HCT116 (cell line): Measurements from ENCODE around the gene ADIPOR2. TPM values are rescaled to one million over a fixed set of nuclear protein-coding genes. Genes with fewer than 3 reads are reported as not detected.

ENCODE experiments used
- ATAC-seq: fragments of 200-7000 bp; cut with Tn5 transposase; 2 replicates; pipeline ENCODE4 v1.9.1; 2020; ENCODE audit warnings: mild to moderate bottlenecking, moderate library complexity
- BruUV-seq: library from RNA; stranded (reverse); fragments of 400-500 nt; replicated peaks from 2 replicates; lab custom pipeline; 2021; lab: Mats Ljungman, UMichigan
- CTCF ChIA-PET: fragments of 300-600 bp; sonication (Branson Sonifier 250); formaldehyde crosslinking; loops from one replicate; lab custom pipeline; 2021; ENCODE audit warnings: antibody characterized with exemption; lab: Charles Lee
- POLR2A ChIA-PET: fragments of 300-600, 350-600 bp; sonication (Branson Sonifier 250); formaldehyde crosslinking; loops from one replicate; lab custom pipeline; 2021; ENCODE audit warnings: antibody characterized with exemption; lab: Charles Lee
- RAD21 ChIA-PET, 2 experiments: fragments of 300-600 bp; sonication (Branson Sonifier 250); formaldehyde crosslinking; loops; one replicate each; lab custom pipeline; 2023; ENCODE audit warnings: low total read pairs in 2 of 2; ENCODE audit not compliant: uncharacterized antibody in 2 of 2, unreplicated experiment in 2 of 2, low non-redundant PET in 1 of 2; lab: Charles Lee
- DNase-seq: peaks from one replicate; pipeline ENCODE4 v3.0.0-alpha.2; 2010; ENCODE audit warnings: low read depth, low spot score
- H2AFZ ChIP-seq: fragments of 200-600 bp; shearing (Covaris generic), sonication (generic); 2 replicates; pipeline ENCODE4 v1.6.1; 2017; ENCODE audit warnings: low read depth, mixed run types, mixed read lengths, antibody characterized with exemption, low read length; ENCODE audit not compliant: poor library complexity, severe bottlenecking
- H3K27ac ChIP-seq: 2 replicates; pipeline ENCODE4 v1.5.1; 2012; ENCODE audit warnings: low read depth, low read length
- H3K27me3 ChIP-seq: fragments of 200-600 bp; sonication (generic); 2 replicates; pipeline ENCODE4 v1.6.1; 2016; ENCODE audit warnings: mixed run types, low read length, mixed read lengths; ENCODE audit not compliant: insufficient read depth
- H3K36me3 ChIP-seq, 2 experiments: fragments of 200-500 bp in 1 of 2; fragments of 200-600 bp in 1 of 2; sonication (Bioruptor generic) in 1 of 2; sonication (generic) in 1 of 2; 2 replicates each; pipeline versions ENCODE4 v1.5.1 to v1.6.1; 2014 to 2016; ENCODE audit warnings: low read length in 2 of 2, inconsistent platforms in 1 of 2, mixed read lengths in 1 of 2, mixed run types in 1 of 2; ENCODE audit not compliant: insufficient read depth in 2 of 2, control insufficient read depth in 1 of 2
- H3K4me1 ChIP-seq, 2 experiments: fragments of 200-600 bp in 1 of 2; sonication (generic) in 1 of 2; 2 replicates each; pipeline versions ENCODE4 v1.5.1 to v1.6.1; 2012 to 2017; ENCODE audit warnings: low read length in 2 of 2, inconsistent platforms in 1 of 2, mild to moderate bottlenecking in 1 of 2, mixed read lengths in 1 of 2, mixed run types in 1 of 2, moderate library complexity in 1 of 2; ENCODE audit not compliant: insufficient read depth in 2 of 2, control insufficient read depth in 1 of 2
- H3K4me2 ChIP-seq: fragments of 200-600 bp; sonication (generic); 2 replicates; pipeline ENCODE4 v1.6.1; 2017; ENCODE audit warnings: mixed run types, low read length, mixed read lengths
- H3K4me3 ChIP-seq, 2 experiments: fragments of 200-600 bp in 1 of 2; sonication (generic) in 1 of 2; replicated peaks in 1 of 2; 2 replicates each; pipeline ENCODE4 v1.5.1; 2011 to 2016; ENCODE audit warnings: low read length in 2 of 2, control low read depth in 1 of 2, low read depth in 1 of 2, mild to moderate bottlenecking in 1 of 2, mixed read lengths in 1 of 2, mixed run types in 1 of 2
- H3K79me2 ChIP-seq: fragments of 200-600 bp; sonication (generic); 2 replicates; pipeline ENCODE4 v1.6.1; 2017; ENCODE audit warnings: mild to moderate bottlenecking, mixed run types, low read length, moderate library complexity, mixed read lengths; ENCODE audit not compliant: insufficient read depth
- H3K9ac ChIP-seq: fragments of 200-600 bp; sonication (generic); 2 replicates; pipeline ENCODE4 v1.6.1; 2016; ENCODE audit warnings: low read length, mixed read lengths
- H3K9me2 ChIP-seq: fragments of 200-600 bp; sonication (generic), shearing (Covaris generic); 2 replicates; pipeline ENCODE4 v1.6.1; 2017; ENCODE audit warnings: mixed run types, mild to moderate bottlenecking, moderate library complexity; ENCODE audit not compliant: insufficient read depth
- H3K9me3 ChIP-seq, 2 experiments: fragments of 200-500 bp in 1 of 2; fragments of 200-600 bp in 1 of 2; sonication (Bioruptor generic) in 1 of 2; sonication (generic) in 1 of 2; 2 replicates each; pipeline ENCODE4 v1.6.1; 2014 to 2017; ENCODE audit warnings: low read length in 2 of 2, mixed read lengths in 2 of 2, inconsistent platforms in 1 of 2, low read depth in 1 of 2, mild to moderate bottlenecking in 1 of 2, mixed run types in 1 of 2, moderate library complexity in 1 of 2; ENCODE audit not compliant: control insufficient read depth in 1 of 2, insufficient read depth in 1 of 2
- H4K20me1 ChIP-seq: fragments of 200-600 bp; sonication (generic), shearing (Covaris generic); 2 replicates; pipeline ENCODE4 v1.6.1; 2017; ENCODE audit warnings: mixed run types, mild to moderate bottlenecking, moderate library complexity; ENCODE audit not compliant: insufficient read depth
- CBX3 ChIP-seq: IDR thresholded peaks from 2 replicates; pipeline ENCODE4 v1.6.1; 2012; ENCODE audit warnings: low read depth
- ELF1 ChIP-seq: IDR thresholded peaks from 2 replicates; pipeline ENCODE4 v1.6.1; 2012; ENCODE audit warnings: low read depth, borderline replicate concordance
- EZH2 ChIP-seq: fragments of 200-600 bp; sonication (generic); IDR thresholded peaks from 2 replicates; pipeline ENCODE4 v1.6.1; 2017; ENCODE audit warnings: antibody characterized with exemption, mixed run types
- POLR2A ChIP-seq: IDR thresholded peaks from 2 replicates; pipeline ENCODE4 v1.7.0; 2011; ENCODE audit warnings: borderline replicate concordance; ENCODE audit not compliant: insufficient read depth, insufficient read length; ENCODE audit errors: extremely low read depth
- RAD21 ChIP-seq: IDR thresholded peaks from 2 replicates; pipeline ENCODE4 v1.6.1; 2012; ENCODE audit warnings: low read depth, mild to moderate bottlenecking
- SRF ChIP-seq: IDR thresholded peaks from 2 replicates; pipeline ENCODE4 v1.6.1; 2012; ENCODE audit warnings: low read depth
- ZFX ChIP-seq: fragments of 450-650 bp; IDR thresholded peaks from 2 replicates; pipeline ENCODE4 v1.6.1; 2017
- intact Hi-C: fragments of 100-400 bp; cut with micrococcal nuclease; formaldehyde crosslinking; loops from 2 replicates; pipeline ENCODE4 v1.10.0; 2022
- total RNA-seq: library from RNA; stranded (reverse); gene quantifications from one replicate; pipeline ENCODE4 v1.2.1, GENCODE V29; 2021; ENCODE audit not compliant: unreplicated experiment
- TF ChIP-seq, protein P1 (sequence below): IDR thresholded peaks from 2 replicates; pipeline ENCODE4 v1.6.1; 2012; ENCODE audit warnings: low read depth
- TF ChIP-seq, protein P2 (sequence below): IDR thresholded peaks from 2 replicates; pipeline ENCODE4 v1.6.1; 2011; ENCODE audit warnings: mild to moderate bottlenecking, low read length, moderate library complexity; ENCODE audit not compliant: insufficient replicate concordance; ENCODE audit errors: extremely low read depth

Gene ADIPOR2
- total RNA-seq, 1 experiment from 2014 or later = 69.9 TPM

DNA sequence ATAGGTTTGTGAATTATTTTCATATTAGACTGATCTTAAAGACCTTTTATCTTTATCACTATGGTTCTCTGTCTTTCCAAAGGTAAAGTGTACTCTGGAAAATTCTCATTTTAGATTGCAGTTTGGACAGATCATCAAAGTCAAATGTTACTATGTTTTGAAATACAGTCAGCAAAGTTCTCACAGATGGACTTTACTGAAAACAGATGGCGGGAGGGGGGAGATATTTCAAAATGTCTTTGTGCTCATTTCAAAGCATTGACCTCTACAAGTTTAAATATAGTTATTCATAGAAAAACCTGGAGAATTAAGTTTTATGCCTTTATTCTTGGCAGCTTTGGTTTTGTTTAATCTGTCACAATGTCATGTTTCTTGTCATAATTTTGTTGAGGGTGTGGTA, 77.7 kb downstream of the ADIPOR2 start:
- H2AFZ ChIP-seq = no peak overlapping the region
- H3K27me3 ChIP-seq = no peaks in the 10 kb centered on the region
- no peak overlapping the region for H3K27ac ChIP-seq
- H4K20me1 ChIP-seq = no peaks in the 10 kb centered on the region; the same call in 1 of the 2 replicates
- H3K36me3 ChIP-seq = peaks cover 0 to 4% of the 10 kb centered on the region in 2 experiments; a peak in 1 of 4 replicates
- no peak overlapping the region for H3K4me3 ChIP-seq
- ChIA-PET RAD21 (no interaction called here), POLR2A (no interaction called here), CTCF (interaction anchor here (1.1 kb wide), 1 partner anchor 23 kb away, joined by 3 read pairs; no protein-coding TSS in a partner anchor)
- DNase-seq = no peak
- no TSS peak for BruUV-seq
- peaks cover 3 to 4% of the 10 kb centered on the region in 2 experiments; a peak in 1 of 4 replicates for H3K4me1 ChIP-seq
- H3K4me2 ChIP-seq = no peak overlapping the region
- intact Hi-C loops = no loop called here
- H3K9me3 ChIP-seq = no peaks in the 10 kb centered on the region
- H3K9ac ChIP-seq = no peak overlapping the region
- no peak for ATAC-seq
- peaks cover 81% of the 10 kb centered on the region for H3K79me2 ChIP-seq
- no peak for TF ChIP-seq ZFX
- TF ChIP-seq, protein P1, sequence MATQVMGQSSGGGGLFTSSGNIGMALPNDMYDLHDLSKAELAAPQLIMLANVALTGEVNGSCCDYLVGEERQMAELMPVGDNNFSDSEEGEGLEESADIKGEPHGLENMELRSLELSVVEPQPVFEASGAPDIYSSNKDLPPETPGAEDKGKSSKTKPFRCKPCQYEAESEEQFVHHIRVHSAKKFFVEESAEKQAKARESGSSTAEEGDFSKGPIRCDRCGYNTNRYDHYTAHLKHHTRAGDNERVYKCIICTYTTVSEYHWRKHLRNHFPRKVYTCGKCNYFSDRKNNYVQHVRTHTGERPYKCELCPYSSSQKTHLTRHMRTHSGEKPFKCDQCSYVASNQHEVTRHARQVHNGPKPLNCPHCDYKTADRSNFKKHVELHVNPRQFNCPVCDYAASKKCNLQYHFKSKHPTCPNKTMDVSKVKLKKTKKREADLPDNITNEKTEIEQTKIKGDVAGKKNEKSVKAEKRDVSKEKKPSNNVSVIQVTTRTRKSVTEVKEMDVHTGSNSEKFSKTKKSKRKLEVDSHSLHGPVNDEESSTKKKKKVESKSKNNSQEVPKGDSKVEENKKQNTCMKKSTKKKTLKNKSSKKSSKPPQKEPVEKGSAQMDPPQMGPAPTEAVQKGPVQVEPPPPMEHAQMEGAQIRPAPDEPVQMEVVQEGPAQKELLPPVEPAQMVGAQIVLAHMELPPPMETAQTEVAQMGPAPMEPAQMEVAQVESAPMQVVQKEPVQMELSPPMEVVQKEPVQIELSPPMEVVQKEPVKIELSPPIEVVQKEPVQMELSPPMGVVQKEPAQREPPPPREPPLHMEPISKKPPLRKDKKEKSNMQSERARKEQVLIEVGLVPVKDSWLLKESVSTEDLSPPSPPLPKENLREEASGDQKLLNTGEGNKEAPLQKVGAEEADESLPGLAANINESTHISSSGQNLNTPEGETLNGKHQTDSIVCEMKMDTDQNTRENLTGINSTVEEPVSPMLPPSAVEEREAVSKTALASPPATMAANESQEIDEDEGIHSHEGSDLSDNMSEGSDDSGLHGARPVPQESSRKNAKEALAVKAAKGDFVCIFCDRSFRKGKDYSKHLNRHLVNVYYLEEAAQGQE = no peak
- no peak for TF ChIP-seq ELF1
- TF ChIP-seq RAD21 = no peak
- TF ChIP-seq CBX3 = no peak
- no peak for TF ChIP-seq POLR2A
- TF ChIP-seq SRF = no peak
- TF ChIP-seq, protein P2, sequence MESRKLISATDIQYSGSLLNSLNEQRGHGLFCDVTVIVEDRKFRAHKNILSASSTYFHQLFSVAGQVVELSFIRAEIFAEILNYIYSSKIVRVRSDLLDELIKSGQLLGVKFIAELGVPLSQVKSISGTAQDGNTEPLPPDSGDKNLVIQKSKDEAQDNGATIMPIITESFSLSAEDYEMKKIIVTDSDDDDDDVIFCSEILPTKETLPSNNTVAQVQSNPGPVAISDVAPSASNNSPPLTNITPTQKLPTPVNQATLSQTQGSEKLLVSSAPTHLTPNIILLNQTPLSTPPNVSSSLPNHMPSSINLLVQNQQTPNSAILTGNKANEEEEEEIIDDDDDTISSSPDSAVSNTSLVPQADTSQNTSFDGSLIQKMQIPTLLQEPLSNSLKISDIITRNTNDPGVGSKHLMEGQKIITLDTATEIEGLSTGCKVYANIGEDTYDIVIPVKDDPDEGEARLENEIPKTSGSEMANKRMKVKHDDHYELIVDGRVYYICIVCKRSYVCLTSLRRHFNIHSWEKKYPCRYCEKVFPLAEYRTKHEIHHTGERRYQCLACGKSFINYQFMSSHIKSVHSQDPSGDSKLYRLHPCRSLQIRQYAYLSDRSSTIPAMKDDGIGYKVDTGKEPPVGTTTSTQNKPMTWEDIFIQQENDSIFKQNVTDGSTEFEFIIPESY = no peak
- no peak for TF ChIP-seq EZH2
- H3K9me2 ChIP-seq = no peaks in the 10 kb centered on the region
